Calu3 (cell line): Measurements from ENCODE around the gene FCSK. TPM values are rescaled to one million over a fixed set of nuclear protein-coding genes. Genes with fewer than 3 reads are reported as not detected.

Experiments
- BruUV-seq: library from RNA; stranded (reverse); fragments of 400-500 nt; replicated peaks from 2 replicates; lab custom pipeline; 2021; lab: Mats Ljungman, UMichigan
- CTCF ChIA-PET: fragments of 300-600 bp; sonication (Branson Sonifier 250); formaldehyde crosslinking; loops from one replicate; lab custom pipeline; 2022; ENCODE audit warnings: antibody characterized with exemption; lab: Charles Lee
- DNase-seq: peaks from one replicate; pipeline ENCODE4 v3.0.0; 2022
- H3K27ac Mint-ChIP-seq: one replicate; pipeline ENCODE4 v1.8.0; 2022; ENCODE audit warnings: mixed read lengths; ENCODE audit not compliant: unreplicated experiment
- H3K27me3 Mint-ChIP-seq: one replicate; pipeline ENCODE4 v1.8.0; 2022; ENCODE audit warnings: mixed read lengths; ENCODE audit not compliant: unreplicated experiment
- H3K36me3 Mint-ChIP-seq: one replicate; pipeline ENCODE4 v1.8.0; 2022; ENCODE audit warnings: mild to moderate bottlenecking, moderate library complexity, mixed read lengths; ENCODE audit not compliant: insufficient read depth, unreplicated experiment
- H3K4me1 Mint-ChIP-seq: one replicate; pipeline ENCODE4 v1.8.0; 2022; ENCODE audit warnings: mild to moderate bottlenecking, low read depth, mixed read lengths; ENCODE audit not compliant: unreplicated experiment
- H3K4me3 Mint-ChIP-seq: one replicate; pipeline ENCODE4 v1.8.0; 2022; ENCODE audit warnings: mild to moderate bottlenecking, low read depth, moderate library complexity, mixed read lengths; ENCODE audit not compliant: unreplicated experiment
- H3K9me3 Mint-ChIP-seq: one replicate; pipeline ENCODE4 v1.8.0; 2022; ENCODE audit warnings: low read depth, mixed read lengths; ENCODE audit not compliant: unreplicated experiment
- intact Hi-C: fragments of 100-400 bp; cut with micrococcal nuclease; formaldehyde crosslinking; loops from one replicate; pipeline ENCODE4 v1.10.0; 2022; ENCODE audit not compliant: unreplicated experiment
- total RNA-seq: library from RNA; stranded (reverse); gene quantifications from 2 replicates; pipeline ENCODE4 v1.2.3, GENCODE V29; 2022
- TF ChIP-seq, protein P1 (sequence below): fragments of 200-600 bp; IDR thresholded peaks from one replicate; pipeline ENCODE4 v1.8.0; 2022; ENCODE audit warnings: antibody characterized with exemption; ENCODE audit not compliant: unreplicated experiment

FCSK gene
- total RNA-seq, 1 experiment from 2014 or later, result 27.6 TPM

DNA sequence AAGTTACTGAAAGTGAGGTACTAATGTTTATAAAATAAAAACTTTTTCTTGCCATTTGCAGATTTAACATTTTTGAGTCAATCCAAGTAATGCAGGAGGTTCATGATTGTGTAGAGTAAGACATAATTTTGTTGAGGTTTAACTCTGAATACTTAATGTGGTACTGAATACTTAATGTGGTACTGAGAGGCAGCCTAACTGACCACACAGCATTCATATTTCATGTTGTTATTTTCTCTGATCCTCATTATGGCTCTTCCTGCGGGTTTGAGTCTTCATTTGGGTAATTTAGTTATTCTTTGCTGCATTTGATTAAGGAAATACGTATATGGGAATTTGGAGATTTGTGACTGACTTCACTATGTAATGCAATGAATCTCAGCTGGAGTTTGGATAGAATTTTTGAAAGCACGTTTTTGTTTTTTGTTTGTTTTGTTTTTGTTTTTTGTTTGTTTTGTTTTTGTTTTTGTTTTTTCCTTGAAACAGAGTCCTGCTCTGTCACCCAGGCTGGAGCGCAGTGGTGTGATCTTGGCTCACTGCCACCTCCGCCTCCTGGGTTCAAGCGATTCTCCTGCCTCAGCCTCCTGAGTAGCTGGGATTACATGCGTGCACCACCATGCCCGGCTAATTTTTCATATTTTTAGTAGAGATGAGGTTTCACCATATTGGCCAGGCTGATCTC lies 73.1 kb downstream of the FCSK start:
- no peaks in the 10 kb centered on the region for H3K9me3 Mint-ChIP-seq
- H3K4me1 Mint-ChIP-seq, result peaks cover 29% of the 10 kb centered on the region
- H3K27ac Mint-ChIP-seq, result peak overlapping the region; percentile 66
- H3K4me3 Mint-ChIP-seq, result peak overlapping the region; percentile 89
- CTCF ChIA-PET, result no interaction called here
- H3K36me3 Mint-ChIP-seq, result peaks cover 96% of the 10 kb centered on the region
- intact Hi-C loops, result loop anchor here (5.0 kb wide), 1 partner anchor 125 kb away; no protein-coding TSS in a partner anchor
- no peaks in the 10 kb centered on the region for H3K27me3 Mint-ChIP-seq
- no peak for DNase-seq
- BruUV-seq, result no TSS peak
- TF ChIP-seq, protein P1, sequence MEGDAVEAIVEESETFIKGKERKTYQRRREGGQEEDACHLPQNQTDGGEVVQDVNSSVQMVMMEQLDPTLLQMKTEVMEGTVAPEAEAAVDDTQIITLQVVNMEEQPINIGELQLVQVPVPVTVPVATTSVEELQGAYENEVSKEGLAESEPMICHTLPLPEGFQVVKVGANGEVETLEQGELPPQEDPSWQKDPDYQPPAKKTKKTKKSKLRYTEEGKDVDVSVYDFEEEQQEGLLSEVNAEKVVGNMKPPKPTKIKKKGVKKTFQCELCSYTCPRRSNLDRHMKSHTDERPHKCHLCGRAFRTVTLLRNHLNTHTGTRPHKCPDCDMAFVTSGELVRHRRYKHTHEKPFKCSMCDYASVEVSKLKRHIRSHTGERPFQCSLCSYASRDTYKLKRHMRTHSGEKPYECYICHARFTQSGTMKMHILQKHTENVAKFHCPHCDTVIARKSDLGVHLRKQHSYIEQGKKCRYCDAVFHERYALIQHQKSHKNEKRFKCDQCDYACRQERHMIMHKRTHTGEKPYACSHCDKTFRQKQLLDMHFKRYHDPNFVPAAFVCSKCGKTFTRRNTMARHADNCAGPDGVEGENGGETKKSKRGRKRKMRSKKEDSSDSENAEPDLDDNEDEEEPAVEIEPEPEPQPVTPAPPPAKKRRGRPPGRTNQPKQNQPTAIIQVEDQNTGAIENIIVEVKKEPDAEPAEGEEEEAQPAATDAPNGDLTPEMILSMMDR, result no peak

DNA sequence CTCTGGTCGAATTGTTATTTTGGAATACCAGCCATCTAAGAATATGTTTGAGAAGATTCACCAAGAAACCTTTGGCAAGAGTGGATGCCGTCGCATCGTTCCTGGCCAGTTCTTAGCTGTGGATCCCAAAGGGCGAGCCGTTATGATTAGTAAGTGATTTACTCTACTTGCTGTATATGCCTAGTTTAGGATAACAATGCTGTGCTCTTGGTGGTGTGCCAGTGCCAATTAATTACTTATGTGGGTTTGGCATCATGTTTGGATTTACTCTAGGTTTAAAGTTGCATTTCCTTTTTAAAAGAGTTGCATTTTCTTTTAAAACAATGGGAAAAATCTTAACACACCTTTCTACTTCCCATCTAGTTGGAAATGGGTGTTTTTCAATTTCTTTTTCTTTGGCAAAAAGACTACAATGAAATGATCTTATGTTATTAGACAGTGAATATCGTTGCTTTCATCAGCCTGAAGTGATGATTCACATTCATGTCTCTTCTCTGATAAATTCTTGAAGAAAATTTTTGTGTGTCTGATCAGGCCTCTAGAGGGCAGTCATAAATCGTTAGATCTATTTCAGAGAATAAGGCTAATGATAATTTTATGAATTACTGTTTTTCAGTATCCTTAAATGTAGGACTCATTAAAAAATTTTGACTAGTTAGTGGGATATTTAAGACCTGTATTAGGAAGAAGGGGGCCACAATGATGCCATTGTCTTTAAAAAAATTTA lies 74.8 kb downstream of the FCSK start:
- Mint-ChIP-seq H3K27me3 (no peaks in the 10 kb centered on the region), H3K36me3 (peaks cover 95% of the 10 kb centered on the region), H3K4me1 (peaks cover 29% of the 10 kb centered on the region), H3K27ac (no peak overlapping the region), H3K9me3 (no peaks in the 10 kb centered on the region), H3K4me3 (no peak overlapping the region)
- intact Hi-C loops, result loop anchor here (5.0 kb wide), 1 partner anchor 123 kb away; no protein-coding TSS in a partner anchor
- no TSS peak for BruUV-seq
- peak; percentile 9 for DNase-seq
- CTCF ChIA-PET, result no interaction called here
- TF ChIP-seq, protein P1, result no peak

Other genes with a start within 250 kb of the FCSK start
- gene EXOSC6, start 202.7 kb upstream of the FCSK start, total RNA-seq, result 32.3 and 33.2 TPM in 2 replicates
- gene AARS1, start 165.1 kb upstream of the FCSK start, total RNA-seq, result 241 and 261 TPM in 2 replicates
- gene DDX19B, start 155.4 kb upstream of the FCSK start, total RNA-seq, result 44.6 and 45.2 TPM in 2 replicates
- 50.9 and 59.8 TPM in 2 replicates for gene DDX19A, start 107.7 kb upstream of the FCSK start, total RNA-seq
- 9.7 and 10.0 TPM in 2 replicates for gene ST3GAL2, start 15.5 kb upstream of the FCSK start, total RNA-seq
- gene COG4, start 69.0 kb downstream of the FCSK start, total RNA-seq, result 88.6 and 97.8 TPM in 2 replicates
- 449 and 463 TPM in 2 replicates for gene SF3B3, start 69.2 kb downstream of the FCSK start, total RNA-seq
- gene IL34, start 192.0 kb downstream of the FCSK start, total RNA-seq, result 0.35 and 0.39 TPM in 2 replicates
- 27.1 and 28.3 TPM in 2 replicates for gene MTSS2, start 231.5 kb downstream of the FCSK start, total RNA-seq